ENCODE data around the gene VTN.

DNA sequence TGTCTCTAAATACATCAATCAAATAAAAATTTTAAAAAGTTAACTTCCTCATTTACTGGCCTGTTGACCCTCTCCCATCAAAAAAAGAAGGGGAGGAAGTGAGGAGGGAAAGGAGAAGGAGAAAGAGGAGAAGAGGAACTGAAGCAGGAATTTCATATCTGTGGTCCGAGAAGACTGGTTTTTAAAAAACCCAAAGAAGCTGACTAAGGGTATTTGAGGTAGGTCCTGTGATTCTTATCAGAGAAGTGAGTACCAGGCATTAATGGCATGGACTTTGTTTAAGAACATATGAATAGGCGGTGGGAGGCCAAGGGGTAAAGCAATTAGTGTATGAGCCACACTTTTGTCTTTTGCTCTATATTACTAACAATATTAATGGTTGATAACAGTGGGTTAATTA lies 33.9 kb upstream of the VTN start:
- TF ChIP-seq POLR2A (IDR thresholded peaks at IDR 0.05), result no peak
- TF ChIP-seq, protein P1, sequence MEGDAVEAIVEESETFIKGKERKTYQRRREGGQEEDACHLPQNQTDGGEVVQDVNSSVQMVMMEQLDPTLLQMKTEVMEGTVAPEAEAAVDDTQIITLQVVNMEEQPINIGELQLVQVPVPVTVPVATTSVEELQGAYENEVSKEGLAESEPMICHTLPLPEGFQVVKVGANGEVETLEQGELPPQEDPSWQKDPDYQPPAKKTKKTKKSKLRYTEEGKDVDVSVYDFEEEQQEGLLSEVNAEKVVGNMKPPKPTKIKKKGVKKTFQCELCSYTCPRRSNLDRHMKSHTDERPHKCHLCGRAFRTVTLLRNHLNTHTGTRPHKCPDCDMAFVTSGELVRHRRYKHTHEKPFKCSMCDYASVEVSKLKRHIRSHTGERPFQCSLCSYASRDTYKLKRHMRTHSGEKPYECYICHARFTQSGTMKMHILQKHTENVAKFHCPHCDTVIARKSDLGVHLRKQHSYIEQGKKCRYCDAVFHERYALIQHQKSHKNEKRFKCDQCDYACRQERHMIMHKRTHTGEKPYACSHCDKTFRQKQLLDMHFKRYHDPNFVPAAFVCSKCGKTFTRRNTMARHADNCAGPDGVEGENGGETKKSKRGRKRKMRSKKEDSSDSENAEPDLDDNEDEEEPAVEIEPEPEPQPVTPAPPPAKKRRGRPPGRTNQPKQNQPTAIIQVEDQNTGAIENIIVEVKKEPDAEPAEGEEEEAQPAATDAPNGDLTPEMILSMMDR (IDR thresholded peaks at IDR 0.05), result no peak
